ENCODE results near the gene GATAD2B.
A peak's percentile ranks its signal among the peaks of the same experiment; 100 is the strongest.

The GATAD2B gene

GRCh38 chr1:153775458-153776327 is 147.1 kb downstream of the GATAD2B start:
- peak; percentile 82 for DNase-seq (ENCODE audit: low read depth, low spot score)
- no peaks in the 10 kb centered on the region for H3K9me3 ChIP-seq (ENCODE audit: insufficient read depth, low read length)
- H3K27me3 ChIP-seq (ENCODE audit: insufficient read depth, insufficient read length), result no peaks in the 10 kb centered on the region
- H3K36me3 ChIP-seq (ENCODE audit: insufficient read depth, insufficient read length, low read length), result peaks cover 56% of the 10 kb centered on the region
- TF ChIP-seq ZNF274 (IDR thresholded peaks at IDR 0.05; ENCODE audit: low read depth, low read length), result no peak
- TF ChIP-seq YY1 (IDR thresholded peaks at IDR 0.05; ENCODE audit: insufficient read depth, insufficient read length), result no peak
- no peak for TF ChIP-seq SUZ12 (IDR thresholded peaks at IDR 0.05; ENCODE audit: extremely low read depth, insufficient read depth, insufficient read length)
- H3K4me3 ChIP-seq (ENCODE audit: insufficient read length, low read depth), result peak overlapping the region; percentile 69
- peaks cover 34% of the 10 kb centered on the region for H3K4me1 ChIP-seq (ENCODE audit: insufficient read depth, insufficient read length)
- peak overlapping the region; percentile 99 for H3K9ac ChIP-seq (ENCODE audit: insufficient read length, low read depth)

- DNase-seq (ENCODE audit: low read depth, low spot score), result peak; percentile 20
- Histone ChIP-seq H3K36me3 (ENCODE audit: insufficient read depth, insufficient read length, low read length) (peaks cover 58% of the 10 kb centered on the region), H3K9me3 (ENCODE audit: insufficient read depth, low read length) (no peaks in the 10 kb centered on the region), H3K4me3 (ENCODE audit: insufficient read length, low read depth) (peak within 1 kb of the TSS; percentile 69), H3K27me3 (ENCODE audit: insufficient read depth, insufficient read length) (no peaks in the 10 kb centered on the region), H3K9ac (ENCODE audit: insufficient read length, low read depth) (peak within 1 kb of the TSS; percentile 99), H3K4me1 (ENCODE audit: insufficient read depth, insufficient read length) (peaks cover 34% of the 10 kb centered on the region)
- TF ChIP-seq YY1 (IDR thresholded peaks at IDR 0.05; ENCODE audit: insufficient read depth, insufficient read length), result no peak
- no peak for TF ChIP-seq ZNF274 (IDR thresholded peaks at IDR 0.05; ENCODE audit: low read depth, low read length)
Measured at GRCh38 chr1:153774780-153775457, 147.9 kb downstream of the GATAD2B start, which contains the start of gene SLC27A3. Gene SLC27A3 (plus strand): TSS chr1:153775407. CDS start chr1:153775498, 91 bp downstream.

DNA sequence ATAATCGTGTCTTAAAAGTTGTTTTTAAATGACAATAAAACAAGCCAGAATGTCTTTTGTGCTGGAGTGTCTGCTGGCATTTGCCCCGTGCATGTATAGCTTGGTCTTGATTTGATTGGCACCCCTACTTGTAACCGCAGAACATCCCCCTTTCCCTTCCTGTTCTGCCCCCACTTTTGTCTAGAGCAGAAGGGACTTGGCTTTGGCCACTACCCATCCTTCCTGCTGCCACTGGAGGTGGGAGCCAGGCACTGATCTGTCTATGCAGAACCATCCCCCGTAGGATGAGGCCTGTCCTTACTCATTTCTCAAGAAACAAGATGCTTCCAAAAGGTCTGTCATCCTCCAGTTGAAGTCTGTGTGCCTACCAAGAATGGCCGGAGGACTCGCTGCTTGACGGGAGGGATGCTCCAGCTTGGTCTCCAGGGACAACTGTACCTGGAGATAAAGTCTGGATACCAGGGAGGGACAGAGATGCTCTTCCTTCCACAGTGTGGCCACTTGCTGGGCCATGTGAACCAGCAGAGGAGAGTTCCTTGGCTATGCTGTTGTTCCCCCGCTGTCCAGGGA is 148.7 kb downstream of the GATAD2B start:
- no peak for DNase-seq (ENCODE audit: low read depth, low spot score)
- peaks cover 34% of the 10 kb centered on the region for H3K4me1 ChIP-seq (ENCODE audit: insufficient read depth, insufficient read length)
- peak overlapping the region; percentile 99 for H3K9ac ChIP-seq (ENCODE audit: insufficient read length, low read depth)
- no peak overlapping the region for H3K4me3 ChIP-seq (ENCODE audit: insufficient read length, low read depth)
- TF ChIP-seq ZNF274 (IDR thresholded peaks at IDR 0.05; ENCODE audit: low read depth, low read length), result no peak
- TF ChIP-seq YY1 (IDR thresholded peaks at IDR 0.05; ENCODE audit: insufficient read depth, insufficient read length), result no peak
- no peak for TF ChIP-seq SUZ12 (IDR thresholded peaks at IDR 0.05; ENCODE audit: extremely low read depth, insufficient read depth, insufficient read length)
- H3K36me3 ChIP-seq (ENCODE audit: insufficient read depth, insufficient read length, low read length), result peaks cover 60% of the 10 kb centered on the region
- H3K27me3 ChIP-seq (ENCODE audit: insufficient read depth, insufficient read length), result no peaks in the 10 kb centered on the region
- no peaks in the 10 kb centered on the region for H3K9me3 ChIP-seq (ENCODE audit: insufficient read depth, low read length)

DNA sequence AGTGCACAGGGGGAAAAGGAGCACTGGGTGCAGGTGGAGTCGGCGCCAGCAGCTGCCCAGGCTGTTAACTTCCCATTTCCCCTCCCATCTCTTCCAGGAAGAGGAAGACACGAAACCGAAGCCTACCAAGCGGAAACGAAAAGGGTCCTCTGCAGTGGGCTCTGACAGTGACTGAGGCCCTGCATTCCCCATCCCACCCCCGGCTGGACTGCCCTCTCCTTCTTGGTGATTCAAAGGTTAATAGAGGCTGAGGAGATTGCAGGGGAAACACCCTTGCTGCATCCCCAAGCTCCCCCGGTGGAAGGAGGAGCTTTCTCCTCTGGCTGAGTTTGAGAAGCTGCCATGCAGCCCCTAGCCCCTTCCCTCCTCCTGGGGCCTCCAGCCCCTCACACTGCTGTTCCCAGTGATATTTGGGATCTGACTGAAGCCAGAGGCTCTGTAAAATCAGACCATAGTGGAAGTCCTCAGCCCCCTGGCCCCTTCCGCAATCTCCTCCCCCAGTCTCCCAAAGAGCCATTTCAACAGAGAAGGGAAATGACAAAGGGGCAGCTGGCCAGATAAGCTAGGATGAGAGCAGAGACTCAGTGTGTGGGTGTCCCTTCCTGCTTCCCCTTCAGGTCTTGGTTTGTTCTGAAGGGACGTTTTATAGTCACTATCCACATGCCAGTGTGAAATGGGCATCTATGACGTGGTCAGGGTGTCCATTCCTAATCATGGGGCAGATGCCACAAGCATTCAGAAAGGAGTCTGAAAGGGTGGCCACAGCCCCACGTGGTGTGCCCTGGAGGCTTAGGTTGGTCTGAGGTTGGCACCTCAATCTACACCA is 149.5 kb downstream of the GATAD2B start:
- Histone ChIP-seq H3K4me3 (ENCODE audit: insufficient read length, low read depth) (no peak overlapping the region), H3K9me3 (ENCODE audit: insufficient read depth, low read length) (no peaks in the 10 kb centered on the region), H3K4me1 (ENCODE audit: insufficient read depth, insufficient read length) (peaks cover 34% of the 10 kb centered on the region), H3K36me3 (ENCODE audit: insufficient read depth, insufficient read length, low read length) (peaks cover 61% of the 10 kb centered on the region), H3K27me3 (ENCODE audit: insufficient read depth, insufficient read length) (no peaks in the 10 kb centered on the region), H3K9ac (ENCODE audit: insufficient read length, low read depth) (no peak overlapping the region)
- TF ChIP-seq SUZ12 (IDR thresholded peaks at IDR 0.05; ENCODE audit: extremely low read depth, insufficient read depth, insufficient read length), result no peak
- TF ChIP-seq ZNF274 (IDR thresholded peaks at IDR 0.05; ENCODE audit: low read depth, low read length), result no peak
- no peak for TF ChIP-seq YY1 (IDR thresholded peaks at IDR 0.05; ENCODE audit: insufficient read depth, insufficient read length)
- DNase-seq (ENCODE audit: low read depth, low spot score), result no peak

- no peak overlapping the region for H3K4me3 ChIP-seq (ENCODE audit: insufficient read length, low read depth)
- H3K27me3 ChIP-seq (ENCODE audit: insufficient read depth, insufficient read length), result no peaks in the 10 kb centered on the region
- peaks cover 74% of the 10 kb centered on the region for H3K36me3 ChIP-seq (ENCODE audit: insufficient read depth, insufficient read length, low read length)
- no peaks in the 10 kb centered on the region for H3K9me3 ChIP-seq (ENCODE audit: insufficient read depth, low read length)
- peaks cover 29% of the 10 kb centered on the region for H3K4me1 ChIP-seq (ENCODE audit: insufficient read depth, insufficient read length)
- TF ChIP-seq SUZ12 (IDR thresholded peaks at IDR 0.05; ENCODE audit: extremely low read depth, insufficient read depth, insufficient read length) (no peak), YY1 (IDR thresholded peaks at IDR 0.05; ENCODE audit: insufficient read depth, insufficient read length) (no peak), ZNF274 (IDR thresholded peaks at IDR 0.05; ENCODE audit: low read depth, low read length) (no peak)
- H3K9ac ChIP-seq (ENCODE audit: insufficient read length, low read depth), result peak overlapping the region; percentile 18
- DNase-seq (ENCODE audit: low read depth, low spot score), result peak; percentile 38
Measured at GRCh38 chr1:153771841-153772593, 150.8 kb downstream of the GATAD2B start.

DNA sequence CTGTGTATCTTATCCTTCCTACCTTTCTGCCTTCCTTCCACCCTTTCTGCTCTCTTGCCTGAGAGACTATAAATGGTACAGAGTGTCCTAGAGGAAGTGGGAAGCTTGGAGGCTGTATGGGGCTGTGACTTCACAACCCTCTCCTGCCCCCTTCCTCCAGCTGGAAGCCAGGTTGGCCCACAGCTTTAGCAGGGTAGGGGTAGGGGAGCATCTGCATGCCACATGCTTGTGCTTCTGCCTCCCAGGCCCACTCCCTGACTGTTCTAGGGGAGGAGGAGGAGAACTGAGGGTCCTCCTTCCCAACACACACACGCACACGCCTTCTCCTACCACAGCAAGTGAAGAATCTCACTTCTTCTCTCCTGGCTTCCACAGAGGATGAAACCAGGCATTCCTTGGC is 151.5 kb downstream of the GATAD2B start:
- Histone ChIP-seq H3K4me1 (ENCODE audit: insufficient read depth, insufficient read length) (peaks cover 21% of the 10 kb centered on the region), H3K36me3 (ENCODE audit: insufficient read depth, insufficient read length, low read length) (peaks cover 78% of the 10 kb centered on the region), H3K9me3 (ENCODE audit: insufficient read depth, low read length) (no peaks in the 10 kb centered on the region), H3K4me3 (ENCODE audit: insufficient read length, low read depth) (no peak overlapping the region), H3K27me3 (ENCODE audit: insufficient read depth, insufficient read length) (no peaks in the 10 kb centered on the region), H3K9ac (ENCODE audit: insufficient read length, low read depth) (peak overlapping the region; percentile 18)
- no peak for TF ChIP-seq ZNF274 (IDR thresholded peaks at IDR 0.05; ENCODE audit: low read depth, low read length)
- no peak for TF ChIP-seq SUZ12 (IDR thresholded peaks at IDR 0.05; ENCODE audit: extremely low read depth, insufficient read depth, insufficient read length)
- TF ChIP-seq YY1 (IDR thresholded peaks at IDR 0.05; ENCODE audit: insufficient read depth, insufficient read length), result no peak
- no peak for DNase-seq (ENCODE audit: low read depth, low spot score)

All from NT2/D1 (cell line).